ENCODE results near the gene ADAM8. TPM values are rescaled to one million over a fixed set of nuclear protein-coding genes. Genes with fewer than 3 reads are reported as not detected.

Gene ADAM8
- total RNA-seq, 1 experiment from 2014 or later, result 3.7 TPM

- Histone ChIP-seq H3K4me3 (ENCODE audit: low read depth in 2 of 2, low read length in 2 of 2) (no peak overlapping the region), H3K4me1 (ENCODE audit: control insufficient read depth, insufficient read depth, low read length) (no peaks in the 10 kb centered on the region), H3K36me3 (ENCODE audit: control insufficient read depth, insufficient read depth, low read length) (peaks cover 9% of the 10 kb centered on the region), H3K9me3 (ENCODE audit: control insufficient read depth, insufficient read depth, low read depth, low read length) (no peaks in the 10 kb centered on the region), H3K27me3 (ENCODE audit: control insufficient read depth, insufficient read depth, low read length) (no peaks in the 10 kb centered on the region), H3K27ac (ENCODE audit: low read length) (no peak overlapping the region)
- BruUV-seq (replicated peaks), result no TSS peak
- POLR2A ChIA-PET, result no interaction called here
- peak; percentile 27 for ATAC-seq
- intact Hi-C loops (cut with micrococcal nuclease; ENCODE audit: unreplicated experiment), result no loop called here
- DNase-seq (ENCODE audit: low read depth, low spot score), result no peak
- CTCF ChIA-PET, result no interaction called here
- in situ Hi-C loops (cut with HindIII; ENCODE audit: low pct_unique_long_range_greater_than_20kb, low sequenced_read_pairs), result no loop called here
- TF ChIP-seq REST (IDR thresholded peaks at IDR 0.05; ENCODE audit: insufficient read depth in 1 of 2, low read depth in 2 of 2, low read length in 1 of 2) (no peak), POLR2AphosphoS5 (IDR thresholded peaks at IDR 0.05; ENCODE audit: low read depth, low read length) (no peak), SIN3A (IDR thresholded peaks at IDR 0.05; ENCODE audit: borderline replicate concordance, insufficient read depth, low read depth, low read length) (no peak), TCF7L2 (IDR thresholded peaks at IDR 0.05; ENCODE audit: low read depth, low read length) (no peak)
- TF ChIP-seq, protein P1, sequence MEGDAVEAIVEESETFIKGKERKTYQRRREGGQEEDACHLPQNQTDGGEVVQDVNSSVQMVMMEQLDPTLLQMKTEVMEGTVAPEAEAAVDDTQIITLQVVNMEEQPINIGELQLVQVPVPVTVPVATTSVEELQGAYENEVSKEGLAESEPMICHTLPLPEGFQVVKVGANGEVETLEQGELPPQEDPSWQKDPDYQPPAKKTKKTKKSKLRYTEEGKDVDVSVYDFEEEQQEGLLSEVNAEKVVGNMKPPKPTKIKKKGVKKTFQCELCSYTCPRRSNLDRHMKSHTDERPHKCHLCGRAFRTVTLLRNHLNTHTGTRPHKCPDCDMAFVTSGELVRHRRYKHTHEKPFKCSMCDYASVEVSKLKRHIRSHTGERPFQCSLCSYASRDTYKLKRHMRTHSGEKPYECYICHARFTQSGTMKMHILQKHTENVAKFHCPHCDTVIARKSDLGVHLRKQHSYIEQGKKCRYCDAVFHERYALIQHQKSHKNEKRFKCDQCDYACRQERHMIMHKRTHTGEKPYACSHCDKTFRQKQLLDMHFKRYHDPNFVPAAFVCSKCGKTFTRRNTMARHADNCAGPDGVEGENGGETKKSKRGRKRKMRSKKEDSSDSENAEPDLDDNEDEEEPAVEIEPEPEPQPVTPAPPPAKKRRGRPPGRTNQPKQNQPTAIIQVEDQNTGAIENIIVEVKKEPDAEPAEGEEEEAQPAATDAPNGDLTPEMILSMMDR (IDR thresholded peaks at IDR 0.05), result no peak
These were observed 16.5 kb upstream of the ADAM8 start for GRCh38 chr10:133292919-133293809.

DNA sequence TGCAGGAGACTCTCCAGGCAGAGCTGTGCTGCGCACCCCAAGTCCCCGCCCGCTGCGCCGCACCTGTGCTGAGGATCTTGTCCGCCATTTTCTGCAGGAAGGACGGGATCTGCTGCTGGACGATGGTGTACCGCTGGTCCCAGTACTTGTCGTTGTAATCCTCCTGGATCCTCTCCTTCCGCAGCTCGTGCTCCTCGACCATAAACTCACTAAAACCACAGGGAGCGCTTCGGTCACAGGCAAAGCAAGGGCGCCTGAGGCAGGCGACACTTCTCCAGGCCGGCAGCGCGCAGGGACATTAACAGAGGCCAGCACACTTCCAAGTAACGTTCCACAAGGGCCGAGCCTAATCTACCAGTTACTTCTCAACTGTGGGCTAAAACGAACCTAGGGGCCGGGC is 13.1 kb upstream of the ADAM8 start:
- ATAC-seq (no peak), DNase-seq (ENCODE audit: low read depth, low spot score) (no peak)
- BruUV-seq (replicated peaks), result no TSS peak
- TF ChIP-seq REST (IDR thresholded peaks at IDR 0.05; ENCODE audit: insufficient read depth in 1 of 2, low read depth in 2 of 2, low read length in 1 of 2) (no peak), SIN3A (IDR thresholded peaks at IDR 0.05; ENCODE audit: borderline replicate concordance, insufficient read depth, low read depth, low read length) (no peak), TCF7L2 (IDR thresholded peaks at IDR 0.05; ENCODE audit: low read depth, low read length) (no peak), POLR2AphosphoS5 (IDR thresholded peaks at IDR 0.05; ENCODE audit: low read depth, low read length) (no peak)
- TF ChIP-seq, protein P1 (IDR thresholded peaks at IDR 0.05), result no peak
- in situ Hi-C loops (cut with HindIII; ENCODE audit: low pct_unique_long_range_greater_than_20kb, low sequenced_read_pairs) (no loop called here), intact Hi-C loops (cut with micrococcal nuclease; ENCODE audit: unreplicated experiment) (no loop called here)
- H3K36me3 ChIP-seq (ENCODE audit: control insufficient read depth, insufficient read depth, low read length), result peaks cover 10% of the 10 kb centered on the region
- POLR2A ChIA-PET, result no interaction called here
- H3K4me3 ChIP-seq (ENCODE audit: low read depth in 2 of 2, low read length in 2 of 2), result no peak overlapping the region
- H3K27me3 ChIP-seq (ENCODE audit: control insufficient read depth, insufficient read depth, low read length), result no peaks in the 10 kb centered on the region
- CTCF ChIA-PET, result no interaction called here
- H3K9me3 ChIP-seq (ENCODE audit: control insufficient read depth, insufficient read depth, low read depth, low read length), result no peaks in the 10 kb centered on the region
- H3K27ac ChIP-seq (ENCODE audit: low read length), result no peak overlapping the region
- no peaks in the 10 kb centered on the region for H3K4me1 ChIP-seq (ENCODE audit: control insufficient read depth, insufficient read depth, low read length)
